ENCODE results near the gene SPAG8.

GRCh38 chr9:35793461-35793860, 18.6 kb downstream of the SPAG8 start:
- TF ChIP-seq SUZ12 (IDR thresholded peaks at IDR 0.05; ENCODE audit: extremely low read depth, insufficient read depth, insufficient read length) = no peak
- TF ChIP-seq YY1 (IDR thresholded peaks at IDR 0.05; ENCODE audit: insufficient read depth, insufficient read length) = no peak
- no peak for TF ChIP-seq ZNF274 (IDR thresholded peaks at IDR 0.05; ENCODE audit: low read depth, low read length)

Measured in NT2/D1 (cell line).